ENCODE measurements around the gene NLRC5.

The NLRC5 gene

GRCh38 chr16:56970934-56971767 lies 18.2 kb upstream of the NLRC5 start:
- TF ChIP-seq GATA2 (IDR thresholded peaks at IDR 0.05; ENCODE audit: low read depth, low read length) (no peak), GATA3 (IDR thresholded peaks at IDR 0.05; ENCODE audit: low read depth, low read length) (no peak)

GRCh38 chr16:56971768-56972043 lies 17.7 kb upstream of the NLRC5 start:
- TF ChIP-seq GATA3 (IDR thresholded peaks at IDR 0.05; ENCODE audit: low read depth, low read length) (no peak), GATA2 (IDR thresholded peaks at IDR 0.05; ENCODE audit: low read depth, low read length) (no peak)

GRCh38 chr16:56972403-56973293 lies 16.7 kb upstream of the NLRC5 start:
- TF ChIP-seq GATA2 (IDR thresholded peaks at IDR 0.05; ENCODE audit: low read depth, low read length): no peak
- TF ChIP-seq GATA3 (IDR thresholded peaks at IDR 0.05; ENCODE audit: low read depth, low read length): no peak

DNA sequence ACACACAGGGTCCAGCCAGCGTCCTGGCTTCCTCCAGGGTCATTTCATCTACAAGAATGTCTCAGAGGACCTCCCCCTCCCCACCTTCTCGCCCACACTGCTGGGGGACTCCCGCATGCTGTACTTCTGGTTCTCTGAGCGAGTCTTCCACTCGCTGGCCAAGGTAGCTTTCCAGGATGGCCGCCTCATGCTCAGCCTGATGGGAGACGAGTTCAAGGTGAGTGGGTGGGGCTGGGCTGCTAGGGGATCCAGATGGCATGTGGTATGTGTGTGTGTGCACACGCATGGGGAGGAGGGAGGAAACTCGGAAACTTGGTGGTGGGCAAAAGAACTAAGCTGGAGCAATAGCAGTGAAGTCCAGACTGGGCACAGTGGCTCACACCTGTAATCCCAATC lies 16.1 kb upstream of the NLRC5 start:
- TF ChIP-seq GATA3 (IDR thresholded peaks at IDR 0.05; ENCODE audit: low read depth, low read length) (no peak), GATA2 (IDR thresholded peaks at IDR 0.05; ENCODE audit: low read depth, low read length) (no peak)

DNA sequence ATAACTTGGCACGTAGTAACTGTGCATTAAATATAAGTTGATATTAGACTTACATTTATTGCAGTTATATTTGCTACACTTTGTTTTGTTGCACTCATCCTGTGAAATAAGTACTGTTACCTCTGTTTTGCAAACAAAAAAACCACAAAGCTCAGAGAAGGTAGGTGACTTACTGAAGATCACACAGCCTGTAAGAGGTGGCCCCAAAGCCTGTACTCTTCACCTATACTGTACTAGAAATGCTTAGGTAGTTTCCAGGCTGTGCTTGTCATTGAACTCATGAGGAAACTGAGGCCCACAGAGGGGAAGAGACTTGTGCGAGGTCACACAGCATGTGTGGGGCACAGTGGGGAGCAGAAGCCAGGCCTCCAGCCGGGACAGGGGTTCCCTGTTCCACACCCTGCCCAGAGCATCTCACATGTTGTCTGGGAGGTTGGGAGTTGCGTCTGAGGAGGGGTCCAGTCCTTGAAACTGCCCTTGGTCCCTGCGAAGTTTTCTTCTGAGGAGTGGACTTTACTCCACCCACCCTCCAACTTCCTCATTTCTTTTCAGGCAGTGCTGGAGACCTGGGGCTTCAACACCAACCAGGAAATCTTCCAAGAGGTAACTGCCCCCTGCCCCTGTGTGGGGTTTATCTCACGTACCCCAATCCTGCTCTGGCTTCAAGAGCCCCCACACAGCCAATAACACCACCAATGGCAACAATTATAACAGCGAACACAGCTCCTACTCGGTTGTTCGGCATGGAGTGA lies 14.6 kb upstream of the NLRC5 start:
- TF ChIP-seq GATA2 (IDR thresholded peaks at IDR 0.05; ENCODE audit: low read depth, low read length): no peak
- no peak for TF ChIP-seq GATA3 (IDR thresholded peaks at IDR 0.05; ENCODE audit: low read depth, low read length)

- no peak for TF ChIP-seq GATA2 (IDR thresholded peaks at IDR 0.05; ENCODE audit: low read depth, low read length)
- TF ChIP-seq GATA3 (IDR thresholded peaks at IDR 0.05; ENCODE audit: low read depth, low read length): no peak
These were observed 13.6 kb upstream of the NLRC5 start for GRCh38 chr16:56975714-56976113.

DNA sequence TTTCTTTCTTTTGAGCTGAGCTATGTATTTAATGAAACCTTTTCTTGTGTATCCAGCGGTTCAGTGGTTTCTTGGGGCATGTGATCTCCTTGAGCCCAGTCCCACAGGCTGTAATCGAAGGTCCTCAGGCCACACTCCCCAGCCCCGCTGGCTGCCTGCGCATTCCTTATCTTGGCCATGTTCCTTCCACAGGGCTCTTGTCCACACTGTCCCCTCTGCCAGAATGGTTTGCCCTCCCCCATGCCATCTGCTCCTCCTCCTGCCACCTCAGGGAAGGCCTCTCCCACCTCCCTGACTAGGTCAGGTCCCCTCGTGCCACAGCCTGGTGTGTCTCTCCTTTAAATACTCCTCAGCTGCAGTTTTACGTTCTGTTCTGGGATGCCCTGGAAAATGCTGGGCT lies 12.1 kb upstream of the NLRC5 start:
- TF ChIP-seq GATA3 (IDR thresholded peaks at IDR 0.05; ENCODE audit: low read depth, low read length): no peak
- TF ChIP-seq GATA2 (IDR thresholded peaks at IDR 0.05; ENCODE audit: low read depth, low read length): no peak

DNA sequence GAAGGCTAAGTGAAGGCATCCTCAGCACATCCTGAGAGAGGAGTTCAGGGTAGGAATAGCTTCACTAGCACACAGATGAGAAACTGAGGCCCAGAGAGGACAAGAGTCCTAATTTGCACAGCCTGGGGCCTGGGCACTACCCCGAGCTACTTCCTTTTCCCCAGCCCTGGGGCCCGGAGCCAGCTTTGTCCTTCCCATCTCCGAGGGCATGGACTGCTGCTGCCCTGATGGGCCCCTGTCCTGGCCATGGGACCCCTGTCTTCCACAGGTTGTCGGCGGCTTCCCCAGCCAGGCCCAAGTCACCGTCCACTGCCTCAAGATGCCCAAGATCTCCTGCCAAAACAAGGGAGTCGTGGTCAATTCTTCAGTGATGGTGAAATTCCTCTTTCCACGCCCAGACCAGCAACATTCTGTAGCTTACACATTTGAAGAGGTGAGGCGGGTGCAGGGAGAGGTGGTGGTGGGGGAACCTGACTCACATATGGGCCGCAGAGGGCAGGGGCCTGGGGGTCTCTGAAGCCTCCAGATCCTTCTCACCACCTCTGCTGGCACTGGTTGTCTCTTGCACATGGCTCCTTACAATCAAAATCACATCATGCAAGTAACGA lies 11.4 kb upstream of the NLRC5 start:
- TF ChIP-seq GATA3 (IDR thresholded peaks at IDR 0.05; ENCODE audit: low read depth, low read length) (no peak), GATA2 (IDR thresholded peaks at IDR 0.05; ENCODE audit: low read depth, low read length) (no peak)

DNA sequence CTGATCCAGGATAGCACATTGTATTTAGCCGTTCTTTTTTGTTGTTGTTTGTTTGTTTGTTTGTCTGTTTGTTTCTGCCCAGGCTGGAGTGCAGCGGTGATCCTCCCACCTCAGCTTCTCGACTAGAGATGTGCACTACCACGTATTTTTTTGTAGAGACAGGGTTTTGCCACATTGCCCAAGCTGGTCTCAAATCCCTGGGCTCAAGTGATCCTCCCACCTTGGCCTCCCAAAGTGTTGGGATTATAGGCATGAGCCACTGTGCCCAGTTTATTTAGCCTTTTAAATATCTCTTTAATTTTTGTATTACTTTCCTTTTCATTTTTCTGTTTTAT lies 9.2 kb upstream of the NLRC5 start:
- TF ChIP-seq GATA3 (IDR thresholded peaks at IDR 0.05; ENCODE audit: low read depth, low read length) (no peak), GATA2 (IDR thresholded peaks at IDR 0.05; ENCODE audit: low read depth, low read length) (no peak)

DNA sequence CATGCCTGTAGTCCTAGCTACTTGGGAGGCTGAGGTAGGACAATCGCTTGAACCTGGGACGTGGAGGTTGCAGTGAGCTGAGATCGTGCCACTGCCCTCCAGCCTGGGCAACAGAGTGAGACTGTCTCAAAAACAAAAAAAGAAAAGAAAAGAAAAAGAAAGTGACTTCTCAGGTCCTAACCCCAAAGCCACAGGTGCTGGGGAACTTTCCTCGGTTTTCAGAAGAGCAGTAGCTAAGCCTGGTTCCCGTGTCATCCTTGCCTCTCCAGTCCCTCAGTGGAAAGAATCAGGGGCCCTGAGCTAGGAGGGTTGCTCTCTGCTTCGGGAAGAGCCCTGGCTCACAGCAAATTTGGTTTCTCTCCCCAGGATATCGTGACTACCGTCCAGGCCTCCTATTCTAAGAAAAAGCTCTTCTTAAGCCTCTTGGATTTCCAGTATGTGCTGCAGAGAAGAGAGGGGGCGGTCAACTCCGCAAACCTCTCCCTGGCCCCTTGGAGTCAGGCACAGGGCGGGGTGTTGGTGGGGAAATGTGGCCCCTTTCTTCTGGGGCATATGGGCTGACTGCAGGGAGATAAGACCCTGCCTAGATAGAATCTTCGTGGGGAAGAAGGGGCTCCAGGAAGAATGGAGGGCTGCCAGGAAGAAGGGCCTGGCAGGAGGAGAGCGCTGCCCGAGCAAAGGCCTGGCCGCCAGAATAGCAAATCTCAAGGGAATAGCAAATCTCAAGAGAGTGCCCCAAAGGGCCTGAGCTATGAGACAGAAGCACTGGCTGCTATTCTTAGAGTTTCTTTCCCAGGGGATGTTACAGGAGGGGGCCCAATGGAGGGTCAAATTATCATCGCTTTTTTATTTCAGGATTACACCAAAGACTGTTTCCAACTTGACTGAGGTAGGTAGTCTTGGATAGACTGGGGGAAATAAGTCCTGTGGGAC lies 8.3 kb upstream of the NLRC5 start:
- no peak for TF ChIP-seq GATA2 (IDR thresholded peaks at IDR 0.05; ENCODE audit: low read depth, low read length)
- TF ChIP-seq GATA3 (IDR thresholded peaks at IDR 0.05; ENCODE audit: low read depth, low read length): no peak

GRCh38 chr16:56981729-56982271 lies 7.6 kb upstream of the NLRC5 start:
- TF ChIP-seq GATA3 (IDR thresholded peaks at IDR 0.05; ENCODE audit: low read depth, low read length) (no peak), GATA2 (IDR thresholded peaks at IDR 0.05; ENCODE audit: low read depth, low read length) (no peak)

- no peak for TF ChIP-seq GATA3 (IDR thresholded peaks at IDR 0.05; ENCODE audit: low read depth, low read length)
- TF ChIP-seq GATA2 (IDR thresholded peaks at IDR 0.05; ENCODE audit: low read depth, low read length): no peak
These were observed 6.7 kb upstream of the NLRC5 start for GRCh38 chr16:56982695-56983094.

All from SH-SY5Y (cell line).